Heart left ventricle (tissue), 13 donors: ENCODE results near the gene SCN8A.

Source experiments
- CTCF ChIP-seq, 12 donors: fragments of 200-600 bp; sonication (generic) in 4 of 12; IDR thresholded peaks; one replicate each; pipeline versions ENCODE4 v1.5.0 to v1.8.0; 2018 to 2022; ENCODE audit warnings: antibody characterized with exemption in 12 of 12, mild to moderate bottlenecking in 5 of 12
- POLR2A ChIP-seq, 2 donors: fragments of 450-650 bp; IDR thresholded peaks; one replicate each; pipeline ENCODE4 v1.6.1; 2017; ENCODE audit warnings: antibody characterized with exemption in 2 of 2, mild to moderate bottlenecking in 2 of 2, moderate library complexity in 2 of 2
- donor health status: ischemic (EF 13 %, LVEDD 7.1; RV severe dilation, severe dysfunction).
- donor health status: DM: no; HTN: yes; CAD: no.
- donor health status: DM: no; HTN: no; CAD: no.
- donor health status: ischemic (EF 25% LVEDD 6.9; RV normal size, moderate dysfunction).
- donor health status: ischemic (EF 25% LVEDD 5.7; RV mildly dilated, moderate dysfunction).
- donor health status: ischemic (EF 35%, LVEDD 5.7; RV mildly dilated, moderate dysfunction).
- donor health status: nonischemic (EF 11% LVEDD 7.7; RV severe dilation, severe dysfunction).
- donor health status: DM: yes; HTN: yes; CAD: no.
- donor health status: PGD.
- donor health status: ischemic (EF 29% LVEDD 5.4; RV normal size, mild dysfunction).
- donor health status: nonischemic (EF 23%, LVEDD 6.1; RV moderate dilation, normal function).

DNA sequence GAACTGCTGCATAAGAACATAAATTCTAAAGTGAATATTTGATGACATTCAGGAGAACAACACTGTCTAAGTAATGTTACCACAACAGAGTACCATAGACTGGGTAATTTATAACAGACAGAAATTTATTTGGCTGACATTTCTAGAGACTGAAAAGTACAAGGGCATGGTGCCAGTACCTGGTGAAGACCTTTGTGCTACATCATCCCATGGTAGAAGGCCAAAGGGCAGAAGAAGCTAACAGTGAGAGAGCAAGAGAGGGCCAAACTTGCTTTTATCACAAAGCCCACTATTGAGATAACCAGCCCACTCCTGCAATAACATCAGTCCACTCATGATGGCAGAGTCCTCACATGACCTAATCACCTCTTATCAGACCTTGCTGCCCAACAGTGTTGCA, 168.7 kb downstream of the SCN8A start:
- no peak for TF ChIP-seq CTCF (IDR thresholded peaks at IDR 0.05)
- no peak for TF ChIP-seq POLR2A (IDR thresholded peaks at IDR 0.05)
